HG02642 (cell line): ENCODE results near the gene DNAL1.

Source experiments
- ATAC-seq: cut with Tn5 transposase; IDR thresholded peaks from one replicate; pipeline ENCODE4 v1.9.1; 2021; ENCODE audit warnings: mild to moderate bottlenecking; ENCODE audit not compliant: unreplicated experiment, poor library complexity

DNAL1 gene

DNA sequence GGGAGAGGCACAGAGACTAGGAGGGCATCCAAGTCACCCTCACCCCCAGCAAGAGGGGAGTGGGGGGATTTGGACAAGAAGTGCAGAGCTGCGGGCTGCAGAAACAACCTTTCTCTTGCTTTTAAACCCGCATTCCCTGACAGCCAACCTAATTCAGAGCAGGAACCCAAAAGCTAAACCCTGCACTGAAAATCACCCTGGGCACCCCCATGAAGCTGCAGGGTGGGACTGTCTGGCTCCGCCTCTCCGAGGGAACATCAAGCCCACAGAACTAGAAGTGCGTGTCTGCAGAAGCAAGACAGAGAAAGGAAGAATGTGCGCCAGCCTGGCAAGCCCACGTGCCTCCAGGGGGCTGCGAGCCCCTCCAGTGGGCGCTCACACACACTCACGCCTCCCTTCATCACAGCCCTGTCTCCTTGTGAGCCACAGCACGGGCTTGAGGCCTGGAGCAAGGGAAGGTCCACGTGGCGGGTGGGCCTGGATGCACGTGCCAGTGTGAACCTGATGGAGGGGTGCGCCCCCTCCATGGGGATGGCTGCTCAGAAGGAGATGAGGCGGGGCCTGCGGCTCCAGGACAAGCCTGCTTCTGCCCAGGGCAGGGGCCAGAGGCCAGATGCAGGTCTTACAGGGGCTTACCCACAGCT is 97.2 kb downstream of the DNAL1 start:
- no peak for ATAC-seq

DNA sequence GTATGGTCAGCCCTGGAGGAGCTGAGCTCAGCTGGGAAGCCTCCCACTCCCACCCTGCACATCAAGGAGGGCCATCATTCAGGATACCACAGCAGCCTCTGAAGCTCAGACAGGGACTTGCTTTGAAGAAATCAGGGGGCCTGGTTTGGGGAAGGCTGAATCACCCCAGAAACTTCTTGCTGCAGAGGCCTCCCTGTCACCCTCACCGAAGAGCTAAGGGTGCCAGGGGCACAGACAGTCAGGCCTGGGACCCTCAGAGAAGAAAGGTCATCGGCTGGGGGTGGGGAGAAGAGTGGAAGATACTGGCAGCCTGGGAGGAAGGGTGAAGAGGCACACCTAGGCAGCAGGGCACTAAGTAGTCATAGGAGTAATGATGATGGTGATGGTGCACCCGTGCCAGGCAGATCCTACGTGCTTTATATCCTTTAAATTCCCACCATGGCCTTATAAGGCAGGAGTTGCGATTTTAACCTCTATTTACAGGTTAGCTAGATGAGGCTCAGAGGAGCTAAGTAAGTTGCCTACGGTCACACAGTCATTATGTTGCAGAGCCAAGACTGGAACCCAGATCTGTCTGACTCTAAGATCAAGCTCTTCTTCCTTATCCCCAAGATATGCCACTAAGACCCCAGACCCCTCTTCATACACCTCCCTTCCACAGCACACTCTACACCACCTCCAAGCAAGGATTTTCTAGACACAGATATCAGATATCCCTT is 97.9 kb downstream of the DNAL1 start:
- no peak for ATAC-seq

DNA sequence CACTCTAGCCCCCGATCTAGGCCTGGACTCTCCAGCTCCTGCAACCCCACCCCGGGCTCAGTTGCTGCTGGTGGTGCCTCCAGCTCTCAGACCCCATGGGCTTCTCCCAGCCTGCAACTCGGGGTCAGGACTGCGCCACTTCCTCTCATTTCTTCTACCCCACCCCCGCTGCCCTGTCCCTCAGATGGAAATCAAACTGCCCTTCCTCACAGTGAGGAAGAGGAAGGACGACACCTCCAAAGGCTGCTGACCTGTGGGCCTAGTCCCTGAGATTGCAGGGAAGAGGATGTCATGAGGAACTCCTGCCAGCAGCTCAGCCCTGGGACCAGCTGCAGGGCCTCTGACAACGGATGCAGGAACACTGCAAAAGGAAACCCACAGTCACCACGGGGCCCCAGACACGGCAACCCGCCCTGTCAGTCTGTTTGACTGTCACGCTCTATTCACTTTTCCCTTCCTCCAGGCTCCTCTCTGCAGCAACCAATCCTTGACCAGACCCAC is 98.7 kb downstream of the DNAL1 start:
- peak; percentile 55 for ATAC-seq

DNA sequence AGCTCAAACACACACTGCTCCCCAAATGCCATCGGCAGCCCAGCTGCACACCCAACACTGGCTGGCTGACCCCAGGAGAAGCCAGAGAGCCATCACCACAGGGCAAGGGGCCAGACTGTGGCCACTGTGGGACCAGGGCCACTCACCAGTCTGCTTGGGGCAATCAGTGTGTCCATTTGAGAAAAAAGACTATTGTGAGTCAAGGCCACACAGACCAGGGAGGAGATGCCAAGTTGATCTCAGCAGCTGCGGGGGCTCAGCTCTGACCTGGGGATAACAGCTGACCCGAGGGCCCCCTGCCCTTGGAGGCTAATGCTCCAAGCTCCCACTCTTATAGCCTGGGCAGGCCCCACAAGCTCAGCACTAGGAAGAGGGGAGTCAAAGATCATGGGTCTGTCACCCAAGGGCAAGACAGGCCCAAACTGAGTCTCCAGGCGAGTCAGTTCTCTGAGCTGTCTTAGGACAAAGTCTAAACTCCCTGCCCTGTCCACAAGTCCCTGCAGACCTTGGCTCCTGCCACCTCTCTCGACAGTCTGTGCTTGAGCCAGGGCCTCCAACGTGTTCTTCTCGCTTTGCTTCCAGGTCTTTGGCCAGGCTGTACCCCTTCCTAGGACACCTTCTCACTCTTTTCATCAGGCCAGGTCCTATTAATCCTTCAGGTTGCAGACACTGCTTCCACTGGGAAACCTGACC is 99.5 kb downstream of the DNAL1 start:
- ATAC-seq = peak; percentile 1

GRCh38 chr14:73744874-73745529 is 100.2 kb downstream of the DNAL1 start:
- ATAC-seq = no peak

DNA sequence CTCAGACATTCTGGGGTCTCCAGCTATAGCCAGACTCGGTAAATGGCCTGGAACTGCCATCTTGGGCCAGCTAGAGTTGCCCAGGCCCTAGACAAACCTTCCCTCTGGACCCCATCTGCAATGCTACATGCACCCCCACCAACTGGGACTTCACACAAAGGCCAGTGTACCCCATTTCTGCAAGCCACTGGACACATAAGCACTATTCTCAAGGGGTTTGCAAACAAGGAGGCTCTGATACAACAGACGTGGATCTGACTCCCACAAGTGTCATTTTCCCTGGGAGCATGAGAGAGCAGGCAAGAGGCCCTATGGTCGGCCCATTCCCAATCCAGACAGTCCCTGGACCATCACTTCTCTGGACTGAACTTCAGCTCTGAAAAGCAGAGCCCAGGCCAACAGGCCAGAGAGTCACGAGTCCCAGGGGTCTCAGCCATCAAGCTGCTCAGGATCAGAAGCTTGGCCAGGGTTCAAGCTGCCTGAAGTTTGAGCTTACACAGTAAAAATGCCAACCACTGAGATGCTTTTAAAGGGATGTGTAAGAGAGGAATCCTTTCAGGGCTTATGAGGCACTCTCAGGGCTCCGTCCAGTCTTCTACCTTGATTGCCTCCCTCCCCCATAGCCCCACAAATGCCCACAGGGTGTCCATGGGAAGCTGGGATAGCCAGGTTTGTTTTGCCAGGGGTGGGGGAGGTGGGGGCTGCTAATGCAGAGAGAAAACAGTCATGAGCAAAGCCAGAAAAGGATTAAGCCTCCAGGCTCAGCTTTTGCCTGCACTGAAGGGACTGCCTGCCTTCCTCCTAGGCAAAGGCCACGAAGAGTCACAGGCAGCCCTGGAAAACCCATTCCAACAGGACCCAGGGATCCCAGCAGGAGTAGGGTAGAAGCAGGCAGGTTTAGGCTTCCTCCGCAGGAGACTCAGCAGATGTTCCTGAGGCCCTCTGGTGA is 101.1 kb downstream of the DNAL1 start:
- no peak for ATAC-seq

DNA sequence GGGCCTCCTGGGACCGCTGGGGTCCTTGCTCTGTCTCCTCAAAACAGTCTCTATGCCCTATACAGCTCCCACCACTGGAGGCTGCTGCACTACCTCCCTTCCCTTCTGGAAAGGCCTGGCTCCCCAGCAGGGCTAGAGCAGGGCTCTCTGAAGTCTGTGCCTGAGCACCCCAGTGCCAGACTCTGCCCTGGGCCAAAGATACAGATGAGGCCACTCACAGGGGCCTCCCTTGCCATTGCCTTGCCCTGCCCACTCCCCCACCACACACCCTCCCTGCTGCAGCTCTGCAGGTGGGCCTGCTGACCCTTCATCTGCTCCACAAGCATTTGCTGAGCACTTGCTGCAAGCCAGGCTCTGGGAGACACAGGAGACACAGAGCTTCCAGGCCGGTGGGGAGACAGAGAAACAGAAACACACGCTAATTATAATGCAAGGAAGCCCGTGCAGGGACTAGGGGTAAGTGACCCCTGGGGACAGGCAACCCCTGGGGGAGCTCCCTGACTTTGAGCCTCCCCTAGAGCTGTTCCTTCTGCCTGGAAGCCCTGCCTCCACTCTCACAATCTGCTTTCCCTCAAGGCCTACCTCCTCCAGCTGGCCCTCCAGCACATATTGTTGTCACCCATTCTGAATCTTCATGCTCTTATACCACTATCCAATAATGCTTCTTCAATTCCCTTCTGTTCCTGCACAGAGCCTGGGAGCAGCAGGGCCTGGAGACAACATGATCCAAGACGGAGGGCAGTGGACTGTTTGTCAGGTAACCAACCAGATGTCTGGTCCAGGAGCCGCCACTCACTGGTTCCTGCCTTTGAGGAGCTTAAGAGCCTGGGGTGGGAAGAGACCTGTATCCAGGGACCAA is 102.0 kb downstream of the DNAL1 start:
- no peak for ATAC-seq

DNA sequence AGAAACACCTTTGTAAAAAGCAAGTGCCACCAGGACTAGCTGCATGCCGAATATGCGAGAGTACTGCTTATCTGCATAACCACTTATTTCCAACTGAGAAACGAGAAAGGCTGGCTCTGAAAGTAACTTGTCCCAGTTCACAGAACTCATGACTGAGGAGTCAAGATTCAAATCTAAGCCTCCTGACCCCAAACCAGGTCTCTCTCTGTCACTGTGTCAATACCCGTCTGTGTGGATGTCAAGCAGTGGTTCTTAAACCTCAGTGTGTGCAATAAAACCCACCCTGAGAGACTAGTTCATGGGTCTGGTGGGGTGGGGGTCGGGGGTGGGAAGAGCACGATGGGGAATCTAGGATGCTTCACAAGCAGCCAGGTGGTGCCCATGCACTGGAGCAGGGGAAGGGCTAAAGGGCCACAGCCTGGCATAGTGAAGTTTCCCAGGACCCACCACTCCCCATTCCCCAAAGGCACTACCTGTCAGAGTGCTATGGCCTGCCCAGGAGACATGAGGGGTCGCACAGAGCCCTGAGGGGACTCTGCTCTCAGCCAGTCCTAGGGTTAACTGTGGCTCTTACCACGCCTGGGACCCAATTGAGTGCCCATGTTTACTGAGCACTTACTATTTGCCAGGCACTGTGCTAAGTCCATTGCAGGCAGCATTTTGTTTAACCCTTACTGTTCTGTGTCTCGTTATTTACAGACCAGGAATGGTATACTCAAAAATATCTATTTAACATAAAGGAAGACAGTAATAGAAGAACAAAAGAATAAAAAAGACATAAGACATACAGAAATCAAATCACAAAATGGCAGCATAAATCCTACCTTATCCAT is 102.8 kb downstream of the DNAL1 start:
- no peak for ATAC-seq

- no peak for ATAC-seq
Measured at GRCh38 chr14:73748858-73749357, 104.1 kb downstream of the DNAL1 start.

DNA sequence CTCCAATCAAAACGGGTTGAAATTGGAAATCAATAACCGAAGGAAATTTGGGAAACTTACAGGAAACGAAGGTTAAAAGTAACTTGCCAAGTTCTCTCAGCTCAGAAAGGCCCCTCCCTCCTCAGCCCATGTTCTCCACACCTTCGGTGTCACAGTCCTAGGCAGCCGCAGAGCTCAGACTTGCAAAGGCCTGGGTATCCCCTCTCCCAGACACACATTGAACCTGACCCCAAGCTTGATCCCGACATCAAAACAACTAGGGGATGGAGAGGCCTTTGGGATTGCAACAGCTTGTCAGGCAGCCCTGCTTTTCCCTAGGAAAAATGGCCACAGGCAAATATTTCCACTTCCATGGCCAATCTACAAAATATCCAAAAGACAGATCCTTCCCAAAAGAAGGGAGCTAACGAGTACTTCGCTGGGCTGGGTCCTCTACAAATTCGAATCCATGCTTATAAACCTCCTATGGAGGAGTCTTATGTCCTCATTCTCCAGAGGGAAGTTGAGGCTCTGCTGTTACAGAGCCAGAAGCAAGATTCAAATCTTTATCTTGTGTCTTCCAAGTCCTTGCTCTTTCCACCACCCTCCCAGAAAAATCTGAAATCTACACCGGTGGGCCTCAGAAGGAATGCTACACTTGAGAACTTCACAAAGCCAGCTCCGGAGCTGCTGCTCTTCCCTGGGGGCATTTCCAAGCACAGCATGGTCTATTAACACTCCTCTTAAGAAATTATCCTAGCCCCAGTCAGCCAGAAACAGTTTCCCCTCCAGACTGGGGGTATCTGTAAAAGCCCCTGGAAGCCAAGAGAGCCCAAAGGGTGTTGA is 105.1 kb downstream of the DNAL1 start:
- no peak for ATAC-seq

- no peak for ATAC-seq
Measured at GRCh38 chr14:73750531-73750901, 105.7 kb downstream of the DNAL1 start.

DNA sequence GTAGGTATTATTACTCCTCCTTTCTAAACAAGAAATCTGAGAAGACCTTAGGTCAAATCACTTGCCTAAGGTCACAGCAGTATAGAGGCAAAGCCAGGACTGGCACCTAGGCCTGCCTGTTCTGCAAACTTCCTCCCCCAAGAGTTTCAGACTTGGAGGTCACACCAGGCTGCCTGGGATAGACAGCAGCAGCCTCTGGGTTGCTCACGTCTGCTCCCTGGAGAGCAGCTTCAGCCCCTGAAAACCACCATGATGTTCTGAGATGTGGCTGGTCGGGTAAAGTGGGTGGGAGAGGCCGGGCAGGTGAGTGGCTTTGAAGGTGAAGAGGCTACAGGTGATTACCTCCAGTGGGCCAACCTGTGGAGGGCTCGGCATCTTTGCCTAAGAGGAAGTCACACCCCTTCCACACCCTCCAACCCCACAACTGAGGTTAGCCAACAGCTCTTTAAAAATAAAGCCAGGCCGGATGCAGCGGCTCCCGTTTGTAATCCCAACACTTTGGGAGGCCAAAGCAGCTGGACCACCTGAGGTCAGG is 106.4 kb downstream of the DNAL1 start:
- ATAC-seq = no peak

DNA sequence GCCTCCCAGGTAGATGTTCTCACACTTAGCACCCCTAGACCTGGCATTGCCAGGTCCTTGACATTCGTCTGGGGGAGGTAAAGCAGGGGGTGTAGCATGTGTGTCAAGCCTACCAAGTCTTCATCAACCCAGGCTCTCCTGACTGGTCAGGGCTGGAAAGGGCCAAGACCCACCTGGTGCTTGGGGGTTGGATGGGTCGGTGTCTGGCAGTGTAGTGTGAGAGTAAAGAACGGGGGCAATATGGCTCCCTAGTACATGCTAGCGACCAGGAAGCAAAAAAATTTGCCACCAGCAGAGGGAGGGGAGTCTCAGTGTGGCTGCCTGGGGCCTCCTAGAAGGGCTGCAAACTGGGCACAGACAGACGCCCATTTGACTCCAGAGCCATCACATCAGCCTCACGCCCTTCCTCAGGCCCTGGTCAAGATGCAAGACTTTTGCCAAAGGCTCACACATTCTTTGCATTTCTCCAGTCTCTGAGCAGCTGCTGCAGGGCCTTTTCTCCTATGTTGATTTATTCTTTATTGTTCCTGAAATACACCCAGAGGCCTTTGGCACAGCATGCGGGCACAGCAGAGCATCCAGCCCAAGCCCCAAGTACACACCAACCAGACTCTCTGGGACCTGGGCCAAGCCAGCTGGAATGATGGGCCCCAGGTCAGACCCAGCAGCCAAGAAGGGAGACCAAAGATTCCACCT is 107.7 kb downstream of the DNAL1 start:
- no peak for ATAC-seq
